RWPE2 (cell line): ENCODE results near the gene DCTD.

Experiments
- ATAC-seq: fragments of 200-7000 bp; cut with Tn5 transposase; 3 replicates; pipeline ENCODE4 v1.9.1; 2021; ENCODE audit warnings: low read depth
- DNase-seq: peaks from one replicate; pipeline ENCODE4 v3.0.0-alpha.2; 2020; ENCODE audit warnings: low spot score
- H3K27ac ChIP-seq: fragments of 450-650 bp; 2 replicates; pipeline ENCODE4 v1.5.1; 2017; ENCODE audit warnings: mild to moderate bottlenecking; ENCODE audit not compliant: poor library complexity, severe bottlenecking
- H3K27me3 ChIP-seq: fragments of 250-450 bp; sonication (Bioruptor Pico); 2 replicates; pipeline ENCODE4 v1.5.1; 2021; ENCODE audit warnings: mild to moderate bottlenecking, moderate library complexity; ENCODE audit not compliant: insufficient read depth, poor library complexity, severe bottlenecking
- H3K36me3 ChIP-seq: fragments of 250-450 bp; sonication (Bioruptor Pico); 2 replicates; pipeline ENCODE4 v1.5.1; 2020; ENCODE audit warnings: low read depth, mild to moderate bottlenecking, moderate library complexity
- H3K4me1 ChIP-seq: fragments of 250-450 bp; sonication (Bioruptor Pico); 2 replicates; pipeline ENCODE4 v1.5.1; 2021; ENCODE audit warnings: mild to moderate bottlenecking, moderate library complexity; ENCODE audit not compliant: insufficient read depth, poor library complexity, severe bottlenecking
- H3K4me3 ChIP-seq: fragments of 250-450 bp; sonication (Bioruptor Pico); 2 replicates; pipeline ENCODE4 v1.5.1; 2021; ENCODE audit warnings: mild to moderate bottlenecking, moderate library complexity; ENCODE audit not compliant: severe bottlenecking
- H3K9me3 ChIP-seq: fragments of 250-450 bp; sonication (Bioruptor Pico); 2 replicates; pipeline ENCODE4 v1.5.1; 2021; ENCODE audit warnings: mild to moderate bottlenecking, moderate library complexity; ENCODE audit not compliant: severe bottlenecking
- TF ChIP-seq, protein P1 (sequence below): fragments of 450-650 bp; IDR thresholded peaks from one replicate; pipeline ENCODE4 v1.5.1; 2017; ENCODE audit warnings: mild to moderate bottlenecking, moderate library complexity; ENCODE audit not compliant: poor library complexity, severe bottlenecking

The DCTD gene

DNA sequence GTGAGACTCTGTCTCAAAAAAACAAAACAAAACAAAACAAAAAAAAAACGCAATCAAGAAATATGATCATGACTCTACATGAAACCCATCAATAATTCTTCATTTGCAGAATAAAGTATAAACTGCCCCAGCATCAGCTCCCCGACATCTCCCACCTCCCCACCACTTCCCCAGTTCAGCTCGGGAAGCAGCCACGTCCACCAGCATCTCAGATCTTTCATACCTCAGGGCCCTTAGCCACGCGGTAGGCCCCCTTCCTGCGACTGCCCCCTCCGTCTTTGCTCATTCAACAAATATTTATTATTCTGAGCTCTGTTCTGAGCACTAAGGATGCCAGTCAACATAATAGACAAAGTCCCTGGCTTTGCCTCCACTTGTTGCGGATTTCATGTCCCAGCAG is 45.6 kb downstream of the DCTD start:
- no peaks in the 10 kb centered on the region for H3K36me3 ChIP-seq
- TF ChIP-seq, protein P1, sequence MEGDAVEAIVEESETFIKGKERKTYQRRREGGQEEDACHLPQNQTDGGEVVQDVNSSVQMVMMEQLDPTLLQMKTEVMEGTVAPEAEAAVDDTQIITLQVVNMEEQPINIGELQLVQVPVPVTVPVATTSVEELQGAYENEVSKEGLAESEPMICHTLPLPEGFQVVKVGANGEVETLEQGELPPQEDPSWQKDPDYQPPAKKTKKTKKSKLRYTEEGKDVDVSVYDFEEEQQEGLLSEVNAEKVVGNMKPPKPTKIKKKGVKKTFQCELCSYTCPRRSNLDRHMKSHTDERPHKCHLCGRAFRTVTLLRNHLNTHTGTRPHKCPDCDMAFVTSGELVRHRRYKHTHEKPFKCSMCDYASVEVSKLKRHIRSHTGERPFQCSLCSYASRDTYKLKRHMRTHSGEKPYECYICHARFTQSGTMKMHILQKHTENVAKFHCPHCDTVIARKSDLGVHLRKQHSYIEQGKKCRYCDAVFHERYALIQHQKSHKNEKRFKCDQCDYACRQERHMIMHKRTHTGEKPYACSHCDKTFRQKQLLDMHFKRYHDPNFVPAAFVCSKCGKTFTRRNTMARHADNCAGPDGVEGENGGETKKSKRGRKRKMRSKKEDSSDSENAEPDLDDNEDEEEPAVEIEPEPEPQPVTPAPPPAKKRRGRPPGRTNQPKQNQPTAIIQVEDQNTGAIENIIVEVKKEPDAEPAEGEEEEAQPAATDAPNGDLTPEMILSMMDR: no peak
- no peaks in the 10 kb centered on the region for H3K9me3 ChIP-seq
- DNase-seq (no peak), ATAC-seq (no peak)
- no peaks in the 10 kb centered on the region for H3K27me3 ChIP-seq
- H3K27ac ChIP-seq: no peak overlapping the region
- H3K4me1 ChIP-seq: no peaks in the 10 kb centered on the region
- H3K4me3 ChIP-seq: no peak overlapping the region

DNA sequence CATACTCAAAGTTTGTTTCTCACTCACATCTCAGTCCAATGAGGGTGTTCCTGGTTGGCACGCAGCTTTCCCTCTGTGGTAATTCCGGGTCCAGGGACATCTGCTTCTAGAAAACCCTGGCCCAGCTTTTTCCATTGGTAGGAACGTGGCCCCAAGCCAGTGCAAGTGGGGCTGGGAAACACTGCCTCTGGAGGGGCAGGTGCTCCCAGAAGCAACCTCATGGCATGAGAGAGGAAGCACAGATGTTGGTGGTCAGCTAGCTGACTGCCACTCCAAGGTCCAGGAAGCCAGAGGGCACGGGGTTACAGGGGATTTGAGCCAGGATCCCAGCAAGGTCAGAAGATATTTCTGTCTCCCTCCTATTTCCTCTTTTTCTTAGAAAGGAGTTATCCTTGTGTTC is 47.5 kb downstream of the DCTD start:
- H3K4me3 ChIP-seq: no peak overlapping the region
- ATAC-seq (no peak), DNase-seq (no peak)
- H3K27me3 ChIP-seq: no peaks in the 10 kb centered on the region
- no peak overlapping the region for H3K27ac ChIP-seq
- TF ChIP-seq, protein P1: no peak
- H3K4me1 ChIP-seq: no peaks in the 10 kb centered on the region
- no peaks in the 10 kb centered on the region for H3K36me3 ChIP-seq
- no peaks in the 10 kb centered on the region for H3K9me3 ChIP-seq

- TF ChIP-seq, protein P1: no peak
- Histone ChIP-seq H3K27ac (no peak overlapping the region), H3K4me3 (no peak overlapping the region), H3K9me3 (no peaks in the 10 kb centered on the region), H3K36me3 (no peaks in the 10 kb centered on the region), H3K4me1 (no peaks in the 10 kb centered on the region), H3K27me3 (no peaks in the 10 kb centered on the region)
- no peak for ATAC-seq
- no peak for DNase-seq
Observed at GRCh38 chr4:182866746-182867145, 50.4 kb downstream of the DCTD start.

DNA sequence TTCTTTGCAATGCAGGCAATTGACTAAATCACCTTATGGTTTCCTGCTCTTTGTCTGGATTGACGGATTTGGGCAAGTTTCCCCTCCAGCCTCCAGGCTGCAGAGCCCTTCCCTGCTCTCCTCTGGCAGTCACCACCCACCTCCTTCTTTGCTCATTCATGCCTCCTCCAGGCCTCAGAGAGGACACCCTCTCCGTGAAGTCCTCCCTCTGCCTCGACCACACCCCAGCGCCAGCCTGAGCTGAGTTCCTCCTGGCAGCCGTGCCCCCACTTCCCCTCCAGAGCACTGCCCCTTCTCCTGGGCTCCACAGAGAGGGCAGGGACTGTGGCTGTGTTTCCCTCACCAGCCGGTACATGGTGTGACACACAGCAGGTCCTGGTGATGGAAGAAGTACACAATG is 53.7 kb downstream of the DCTD start:
- Histone ChIP-seq H3K27me3 (no peaks in the 10 kb centered on the region), H3K4me1 (no peaks in the 10 kb centered on the region), H3K9me3 (no peaks in the 10 kb centered on the region), H3K36me3 (no peaks in the 10 kb centered on the region), H3K27ac (no peak overlapping the region), H3K4me3 (no peak overlapping the region)
- TF ChIP-seq, protein P1: no peak
- ATAC-seq (no peak; the same call in 2 of the 3 replicates), DNase-seq (no peak)

- Histone ChIP-seq H3K27ac (no peak overlapping the region), H3K27me3 (no peaks in the 10 kb centered on the region), H3K36me3 (no peaks in the 10 kb centered on the region), H3K9me3 (no peaks in the 10 kb centered on the region), H3K4me1 (no peaks in the 10 kb centered on the region), H3K4me3 (no peak overlapping the region)
- ATAC-seq (0 out of 3 replicates have a peak, but pooled peaks have one; percentile 19), DNase-seq (no peak)
- TF ChIP-seq, protein P1: no peak
Observed at GRCh38 chr4:182862921-182863320, 54.3 kb downstream of the DCTD start.
